ENCODE results near the gene ZNF497.

ZNF497 gene

DNA sequence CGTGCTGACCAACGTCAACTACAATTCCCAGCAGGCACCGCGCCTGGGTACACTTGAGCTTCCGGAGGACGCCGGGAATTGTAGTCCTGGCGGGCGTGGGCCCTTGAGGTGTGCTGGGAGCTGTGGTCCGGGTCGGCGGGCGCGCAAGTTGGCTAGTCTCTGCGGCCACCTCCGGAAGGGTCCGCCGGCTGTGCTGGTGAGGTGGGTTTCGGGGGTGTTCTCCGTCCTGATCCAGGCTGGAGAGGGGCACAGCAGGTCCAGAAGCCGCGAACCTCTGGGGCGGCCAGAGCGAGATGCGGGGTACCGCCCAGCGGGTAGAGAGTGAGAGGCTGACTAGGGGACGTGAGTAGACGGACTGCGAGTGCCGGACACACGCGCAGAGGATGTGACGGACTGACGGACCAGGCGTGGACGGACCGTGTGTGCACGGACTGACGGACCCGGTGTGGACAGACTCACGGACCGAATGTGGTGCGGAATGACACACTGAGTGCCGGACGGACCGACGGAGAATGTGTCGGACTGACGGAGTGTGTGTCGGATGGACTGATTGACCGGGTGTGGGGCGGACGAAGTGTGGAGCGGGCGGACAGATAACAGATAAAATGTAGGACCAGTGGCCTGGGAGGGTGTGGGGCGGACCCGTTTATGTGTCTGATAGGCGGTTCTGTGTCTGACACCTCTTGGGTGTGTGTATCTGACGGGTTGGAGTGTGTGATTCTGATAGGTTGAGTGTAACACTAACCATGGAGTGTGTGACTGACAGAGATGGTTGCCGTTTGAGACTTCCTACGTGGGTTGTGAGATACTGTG lies 35.4 kb downstream of the ZNF497 start, which contains the start of gene ZSCAN22 (continued):
- TF ChIP-seq ZNF704 (tag by site-specific recombination; IDR thresholded peaks at IDR 0.05), result no peak
- no peak for TF ChIP-seq ZNF488 (tag by site-specific recombination; IDR thresholded peaks at IDR 0.05)
- peak; percentile 50 for TF ChIP-seq FEZF1 (tag by site-specific recombination; IDR thresholded peaks at IDR 0.05)
- TF ChIP-seq, protein P1, sequence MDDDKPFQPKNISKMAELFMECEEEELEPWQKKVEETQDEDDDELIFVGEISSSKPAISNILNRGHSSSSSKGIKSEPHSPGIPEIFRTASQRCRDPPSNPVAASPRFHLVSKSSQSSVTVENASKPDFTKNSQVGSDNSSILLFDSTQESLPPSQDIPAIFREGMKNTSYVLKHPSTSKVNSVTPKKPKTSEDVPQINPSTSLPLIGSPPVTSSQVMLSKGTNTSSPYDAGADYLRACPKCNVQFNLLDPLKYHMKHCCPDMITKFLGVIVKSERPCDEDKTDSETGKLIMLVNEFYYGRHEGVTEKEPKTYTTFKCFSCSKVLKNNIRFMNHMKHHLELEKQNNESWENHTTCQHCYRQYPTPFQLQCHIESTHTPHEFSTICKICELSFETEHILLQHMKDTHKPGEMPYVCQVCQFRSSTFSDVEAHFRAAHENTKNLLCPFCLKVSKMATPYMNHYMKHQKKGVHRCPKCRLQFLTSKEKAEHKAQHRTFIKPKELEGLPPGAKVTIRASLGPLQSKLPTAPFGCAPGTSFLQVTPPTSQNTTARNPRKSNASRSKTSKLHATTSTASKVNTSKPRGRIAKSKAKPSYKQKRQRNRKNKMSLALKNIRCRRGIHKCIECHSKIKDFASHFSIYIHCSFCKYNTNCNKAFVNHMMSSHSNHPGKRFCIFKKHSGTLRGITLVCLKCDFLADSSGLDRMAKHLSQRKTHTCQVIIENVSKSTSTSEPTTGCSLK (tag by site-specific recombination; IDR thresholded peaks at IDR 0.05), result no peak
- TF ChIP-seq, protein P2, sequence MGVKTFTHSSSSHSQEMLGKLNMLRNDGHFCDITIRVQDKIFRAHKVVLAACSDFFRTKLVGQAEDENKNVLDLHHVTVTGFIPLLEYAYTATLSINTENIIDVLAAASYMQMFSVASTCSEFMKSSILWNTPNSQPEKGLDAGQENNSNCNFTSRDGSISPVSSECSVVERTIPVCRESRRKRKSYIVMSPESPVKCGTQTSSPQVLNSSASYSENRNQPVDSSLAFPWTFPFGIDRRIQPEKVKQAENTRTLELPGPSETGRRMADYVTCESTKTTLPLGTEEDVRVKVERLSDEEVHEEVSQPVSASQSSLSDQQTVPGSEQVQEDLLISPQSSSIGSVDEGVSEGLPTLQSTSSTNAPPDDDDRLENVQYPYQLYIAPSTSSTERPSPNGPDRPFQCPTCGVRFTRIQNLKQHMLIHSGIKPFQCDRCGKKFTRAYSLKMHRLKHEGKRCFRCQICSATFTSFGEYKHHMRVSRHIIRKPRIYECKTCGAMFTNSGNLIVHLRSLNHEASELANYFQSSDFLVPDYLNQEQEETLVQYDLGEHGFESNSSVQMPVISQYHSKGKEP (tag by site-specific recombination; IDR thresholded peaks at IDR 0.05), result no peak
- peak; percentile 72; the same call in 1 of the 2 replicates for TF ChIP-seq ZNF792 (tag by site-specific recombination; IDR thresholded peaks at IDR 0.05)
- TF ChIP-seq PRDM4 (tag by site-specific recombination; IDR thresholded peaks at IDR 0.05), result peak; percentile 45; the same call in 1 of the 2 replicates
- TF ChIP-seq, protein P3, sequence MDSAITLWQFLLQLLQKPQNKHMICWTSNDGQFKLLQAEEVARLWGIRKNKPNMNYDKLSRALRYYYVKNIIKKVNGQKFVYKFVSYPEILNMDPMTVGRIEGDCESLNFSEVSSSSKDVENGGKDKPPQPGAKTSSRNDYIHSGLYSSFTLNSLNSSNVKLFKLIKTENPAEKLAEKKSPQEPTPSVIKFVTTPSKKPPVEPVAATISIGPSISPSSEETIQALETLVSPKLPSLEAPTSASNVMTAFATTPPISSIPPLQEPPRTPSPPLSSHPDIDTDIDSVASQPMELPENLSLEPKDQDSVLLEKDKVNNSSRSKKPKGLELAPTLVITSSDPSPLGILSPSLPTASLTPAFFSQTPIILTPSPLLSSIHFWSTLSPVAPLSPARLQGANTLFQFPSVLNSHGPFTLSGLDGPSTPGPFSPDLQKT (IDR thresholded peaks at IDR 0.05; ENCODE audit: borderline replicate concordance, low read depth, low read length), result no peak
- peak; percentile 67; the same call in 1 of the 2 replicates for TF ChIP-seq ZNF121 (tag by site-specific recombination; IDR thresholded peaks at IDR 0.05)
- TF ChIP-seq ZNF670 (tag by site-specific recombination; IDR thresholded peaks at IDR 0.05; ENCODE audit: low read depth), result no peak
- peak; percentile 18; the same call in 1 of the 2 replicates for TF ChIP-seq ZNF623 (tag by site-specific recombination; IDR thresholded peaks at IDR 0.05)
- TF ChIP-seq, protein P4, sequence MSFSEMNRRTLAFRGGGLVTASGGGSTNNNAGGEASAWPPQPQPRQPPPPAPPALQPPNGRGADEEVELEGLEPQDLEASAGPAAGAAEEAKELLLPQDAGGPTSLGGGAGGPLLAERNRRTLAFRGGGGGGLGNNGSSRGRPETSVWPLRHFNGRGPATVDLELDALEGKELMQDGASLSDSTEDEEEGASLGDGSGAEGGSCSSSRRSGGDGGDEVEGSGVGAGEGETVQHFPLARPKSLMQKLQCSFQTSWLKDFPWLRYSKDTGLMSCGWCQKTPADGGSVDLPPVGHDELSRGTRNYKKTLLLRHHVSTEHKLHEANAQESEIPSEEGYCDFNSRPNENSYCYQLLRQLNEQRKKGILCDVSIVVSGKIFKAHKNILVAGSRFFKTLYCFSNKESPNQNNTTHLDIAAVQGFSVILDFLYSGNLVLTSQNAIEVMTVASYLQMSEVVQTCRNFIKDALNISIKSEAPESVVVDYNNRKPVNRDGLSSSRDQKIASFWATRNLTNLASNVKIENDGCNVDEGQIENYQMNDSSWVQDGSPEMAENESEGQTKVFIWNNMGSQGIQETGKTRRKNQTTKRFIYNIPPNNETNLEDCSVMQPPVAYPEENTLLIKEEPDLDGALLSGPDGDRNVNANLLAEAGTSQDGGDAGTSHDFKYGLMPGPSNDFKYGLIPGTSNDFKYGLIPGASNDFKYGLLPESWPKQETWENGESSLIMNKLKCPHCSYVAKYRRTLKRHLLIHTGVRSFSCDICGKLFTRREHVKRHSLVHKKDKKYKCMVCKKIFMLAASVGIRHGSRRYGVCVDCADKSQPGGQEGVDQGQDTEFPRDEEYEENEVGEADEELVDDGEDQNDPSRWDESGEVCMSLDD (tag by site-specific recombination; IDR thresholded peaks at IDR 0.05), result peak; percentile 91
- no peak for TF ChIP-seq ZNF292 (tag by site-specific recombination; IDR thresholded peaks at IDR 0.05; ENCODE audit: borderline replicate concordance, low read depth)
- no peak for TF ChIP-seq ZNF221 (tag by site-specific recombination; IDR thresholded peaks at IDR 0.05; ENCODE audit: borderline replicate concordance)
- no peak; the same call in 1 of the 2 replicates for TF ChIP-seq SCRT2 (tag by site-specific recombination; IDR thresholded peaks at IDR 0.05)
- TF ChIP-seq SCRT1 (tag by site-specific recombination; IDR thresholded peaks at IDR 0.05; ENCODE audit: borderline replicate concordance), result no peak
- peak; percentile 83 for TF ChIP-seq ZNF610 (tag by site-specific recombination; IDR thresholded peaks at IDR 0.05; ENCODE audit: borderline replicate concordance)
- TF ChIP-seq ZNF2 (tag by site-specific recombination; IDR thresholded peaks at IDR 0.05), result peak; percentile 97
- 0 out of 2 replicates have a peak, but pooled peaks have one; percentile 79 for TF ChIP-seq ZNF239 (tag by site-specific recombination; IDR thresholded peaks at IDR 0.05)
- peak; percentile 51; the same call in 1 of the 2 replicates for TF ChIP-seq ZNF449 (tag by site-specific recombination; IDR thresholded peaks at IDR 0.05)
- TF ChIP-seq ZNF560 (tag by site-specific recombination; IDR thresholded peaks at IDR 0.05; ENCODE audit: borderline replicate concordance), result no peak
- TF ChIP-seq ZSCAN16 (tag by site-specific recombination; IDR thresholded peaks at IDR 0.05), result peak; percentile 72; the same call in 1 of the 2 replicates
- no peak for TF ChIP-seq ZNF311 (tag by site-specific recombination; IDR thresholded peaks at IDR 0.05; ENCODE audit: borderline replicate concordance)
- 0 out of 2 replicates have a peak, but pooled peaks have one; percentile 16 for TF ChIP-seq EGR2 (tag by site-specific recombination; IDR thresholded peaks at IDR 0.05; ENCODE audit: low read depth)
